ENCODE measurements around the gene ZNF280C.

DNA sequence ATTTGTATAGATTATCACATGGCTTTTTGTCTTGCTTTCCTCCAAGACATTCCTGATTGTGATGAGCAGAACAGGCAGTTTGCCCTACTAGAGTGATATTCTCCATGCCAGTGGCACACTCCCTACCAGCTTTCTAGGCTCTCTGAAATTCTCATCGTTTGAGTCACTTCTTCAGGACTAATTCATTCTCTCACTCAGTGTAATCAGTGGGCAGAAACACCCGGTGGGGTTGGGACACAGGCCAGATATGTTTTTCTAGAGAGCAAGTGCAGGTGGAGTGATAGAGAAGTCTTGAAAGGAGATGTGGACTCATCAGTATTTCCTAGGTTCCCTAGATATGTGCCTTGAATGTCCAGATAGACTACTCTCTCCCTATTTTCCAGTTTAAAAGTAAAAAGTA is 83.8 kb downstream of the ZNF280C start:
- TF ChIP-seq, protein P1, sequence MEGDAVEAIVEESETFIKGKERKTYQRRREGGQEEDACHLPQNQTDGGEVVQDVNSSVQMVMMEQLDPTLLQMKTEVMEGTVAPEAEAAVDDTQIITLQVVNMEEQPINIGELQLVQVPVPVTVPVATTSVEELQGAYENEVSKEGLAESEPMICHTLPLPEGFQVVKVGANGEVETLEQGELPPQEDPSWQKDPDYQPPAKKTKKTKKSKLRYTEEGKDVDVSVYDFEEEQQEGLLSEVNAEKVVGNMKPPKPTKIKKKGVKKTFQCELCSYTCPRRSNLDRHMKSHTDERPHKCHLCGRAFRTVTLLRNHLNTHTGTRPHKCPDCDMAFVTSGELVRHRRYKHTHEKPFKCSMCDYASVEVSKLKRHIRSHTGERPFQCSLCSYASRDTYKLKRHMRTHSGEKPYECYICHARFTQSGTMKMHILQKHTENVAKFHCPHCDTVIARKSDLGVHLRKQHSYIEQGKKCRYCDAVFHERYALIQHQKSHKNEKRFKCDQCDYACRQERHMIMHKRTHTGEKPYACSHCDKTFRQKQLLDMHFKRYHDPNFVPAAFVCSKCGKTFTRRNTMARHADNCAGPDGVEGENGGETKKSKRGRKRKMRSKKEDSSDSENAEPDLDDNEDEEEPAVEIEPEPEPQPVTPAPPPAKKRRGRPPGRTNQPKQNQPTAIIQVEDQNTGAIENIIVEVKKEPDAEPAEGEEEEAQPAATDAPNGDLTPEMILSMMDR (conservative IDR thresholded peaks at IDR 0.05 in 1 of 2, IDR thresholded peaks at IDR 0.05 in 1 of 2; ENCODE audit: extremely low read depth in 1 of 2, insufficient read depth in 1 of 2, low read depth in 1 of 2, low read length in 2 of 2), result no peak
- no peak for TF ChIP-seq EZH2 (IDR thresholded peaks at IDR 0.05; ENCODE audit: borderline replicate concordance, low read length)

All from mammary epithelial cell (primary cell).